NCI-H748 (cell line): ENCODE results near the gene UIMC1.

Experiments
- DNase-seq: peaks from one replicate; lab custom pipeline; 2025; ENCODE audit not compliant: unreplicated experiment; lab: John Stamatoyannopoulos, UW

The UIMC1 gene

GRCh38 chr5:176955895-176956294 lies 50.7 kb downstream of the UIMC1 start:
- DNase-seq = no peak

DNA sequence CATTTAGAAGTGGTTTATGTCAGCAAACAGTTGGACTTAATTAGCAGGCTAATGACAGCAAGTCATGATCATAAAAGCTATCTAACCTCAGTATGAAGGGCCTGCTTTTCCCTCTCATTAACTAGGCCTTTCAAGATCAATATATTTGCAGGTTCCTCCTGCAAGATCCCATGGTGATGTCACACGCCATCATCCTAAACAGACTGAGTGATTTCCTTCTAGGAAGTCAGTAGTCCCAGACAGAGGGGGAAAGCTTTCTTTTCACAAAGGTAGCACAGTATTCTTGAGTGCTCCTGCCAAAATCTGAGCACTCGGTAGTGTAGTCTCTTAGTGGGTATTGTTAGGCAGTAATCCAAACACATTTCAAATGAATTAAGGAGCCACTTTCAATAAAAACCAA lies 52.5 kb downstream of the UIMC1 start:
- no peak for DNase-seq

DNA sequence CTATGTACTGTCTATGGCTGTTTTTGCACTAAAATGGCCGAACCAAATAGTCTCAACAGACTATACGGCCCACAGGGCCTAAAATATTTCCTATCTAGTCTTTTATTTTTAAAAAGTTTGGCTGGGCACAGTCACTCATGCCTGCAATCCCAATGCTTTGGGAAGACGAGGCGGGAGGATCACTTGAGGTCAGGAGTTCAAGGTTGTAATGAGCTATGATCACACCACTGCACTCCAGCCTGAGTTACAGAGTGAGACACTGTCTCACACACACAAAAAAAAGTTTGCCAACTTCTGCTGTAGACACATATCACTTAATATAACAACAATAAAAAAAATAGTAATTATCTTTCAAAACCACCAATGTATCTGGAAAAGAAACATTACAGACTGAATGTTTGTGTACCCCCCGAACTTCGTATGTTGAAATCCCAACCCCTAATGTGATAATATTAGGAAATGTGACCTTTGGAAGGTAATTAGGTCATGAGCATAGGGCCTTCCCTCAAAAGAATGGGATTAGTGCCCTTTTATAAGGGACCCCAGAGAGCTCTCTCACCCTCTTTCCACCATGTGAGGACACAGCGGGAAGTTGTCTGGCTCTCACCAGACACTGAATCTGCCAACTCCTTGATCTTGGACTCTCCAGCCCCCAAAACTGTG lies 53.9 kb downstream of the UIMC1 start:
- DNase-seq = no peak

- no peak for DNase-seq
These were observed 58.1 kb downstream of the UIMC1 start for GRCh38 chr5:176948458-176948857.

DNA sequence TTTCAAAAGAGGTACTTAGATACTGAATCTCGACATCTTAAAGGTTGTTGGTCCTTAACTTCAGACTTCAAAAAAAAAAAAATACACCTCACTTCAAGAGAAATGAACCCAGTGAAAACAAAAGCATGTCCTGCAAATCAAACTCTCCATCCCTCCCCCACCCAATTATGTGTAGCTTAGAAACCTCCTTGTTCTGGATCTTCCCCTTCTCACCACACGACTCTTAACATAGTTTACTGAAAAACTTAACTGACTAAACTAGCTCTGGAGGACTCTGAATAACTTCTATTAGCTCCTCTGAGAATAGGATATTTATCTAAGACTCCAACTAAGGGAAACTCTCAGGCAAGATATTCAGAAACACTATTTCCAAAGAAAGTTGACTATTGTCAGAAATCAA lies 58.7 kb downstream of the UIMC1 start:
- no peak for DNase-seq

DNA sequence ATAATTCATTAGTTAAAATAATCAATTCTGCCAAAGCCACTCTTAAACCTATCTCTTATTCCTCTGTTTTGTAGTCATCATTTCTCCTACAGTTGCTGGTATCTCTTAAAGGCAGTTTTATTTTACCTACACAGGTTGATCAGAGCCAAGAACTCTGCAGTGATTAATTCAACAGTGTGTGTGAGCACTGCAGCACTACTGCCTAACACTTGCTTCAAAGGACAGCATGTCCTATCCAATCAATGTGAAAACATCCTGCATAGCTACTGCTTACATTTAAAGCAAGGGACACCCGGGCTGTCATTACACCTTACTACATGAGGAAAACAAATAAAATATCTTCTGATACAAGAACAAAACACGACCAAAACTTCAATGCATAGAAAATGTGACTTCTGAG lies 62.3 kb downstream of the UIMC1 start:
- DNase-seq = no peak

- no peak for DNase-seq
These were observed 62.8 kb downstream of the UIMC1 start for GRCh38 chr5:176943816-176944215.

- DNase-seq = no peak
These were observed 64.6 kb downstream of the UIMC1 start for GRCh38 chr5:176941951-176942350.

DNA sequence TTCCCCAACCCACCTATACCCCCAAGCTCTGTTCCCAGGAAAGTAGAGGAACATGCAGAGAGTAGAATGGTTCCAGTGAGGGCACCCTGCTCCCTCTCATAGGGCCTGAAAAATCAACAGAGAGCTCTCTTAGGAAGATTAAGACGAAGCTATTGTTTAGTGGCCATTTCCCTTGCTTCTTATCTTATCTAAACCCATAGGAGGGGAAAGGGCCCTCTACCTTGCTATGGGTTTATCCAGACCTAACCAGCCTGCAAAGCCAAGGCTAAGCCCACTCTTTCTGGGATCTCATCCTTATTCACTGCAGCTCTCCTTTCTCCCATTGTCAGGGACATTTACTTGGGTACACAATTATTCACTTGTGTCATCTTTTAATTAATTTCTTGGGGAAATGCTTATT lies 68.1 kb downstream of the UIMC1 start:
- DNase-seq = no peak

- DNase-seq = no peak
These were observed 71.6 kb downstream of the UIMC1 start for GRCh38 chr5:176935017-176935416.

DNA sequence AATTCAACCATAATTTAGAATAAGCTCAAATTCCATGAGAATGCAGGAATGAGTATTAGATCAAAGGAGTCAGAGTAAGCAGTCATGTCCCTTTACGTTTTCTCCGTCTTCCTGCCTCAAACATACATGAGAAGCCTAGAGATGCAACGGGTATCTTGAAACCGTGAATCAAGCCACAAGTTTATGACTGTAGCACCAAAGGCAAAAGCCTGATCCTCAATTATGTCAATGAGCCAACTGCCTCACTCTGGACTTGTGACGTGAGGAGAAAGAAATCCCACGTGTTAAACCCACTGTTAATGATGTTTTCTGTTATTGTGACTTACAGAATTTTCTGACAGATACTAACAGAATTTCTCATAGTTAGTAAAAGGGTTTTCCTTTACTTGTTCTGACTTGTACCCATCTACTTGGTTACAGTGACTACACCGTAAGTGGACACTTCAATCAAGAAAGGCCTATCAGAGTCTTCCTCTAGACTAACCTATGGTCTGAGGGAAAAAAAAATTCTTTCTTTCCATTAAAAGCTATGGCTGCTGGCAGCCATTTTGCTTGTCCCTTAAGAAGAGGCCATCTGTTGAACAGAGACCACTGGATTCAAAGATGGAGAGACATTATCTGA lies 72.2 kb downstream of the UIMC1 start:
- DNase-seq = no peak

GRCh38 chr5:176929654-176930053 lies 76.9 kb downstream of the UIMC1 start:
- no peak for DNase-seq

DNA sequence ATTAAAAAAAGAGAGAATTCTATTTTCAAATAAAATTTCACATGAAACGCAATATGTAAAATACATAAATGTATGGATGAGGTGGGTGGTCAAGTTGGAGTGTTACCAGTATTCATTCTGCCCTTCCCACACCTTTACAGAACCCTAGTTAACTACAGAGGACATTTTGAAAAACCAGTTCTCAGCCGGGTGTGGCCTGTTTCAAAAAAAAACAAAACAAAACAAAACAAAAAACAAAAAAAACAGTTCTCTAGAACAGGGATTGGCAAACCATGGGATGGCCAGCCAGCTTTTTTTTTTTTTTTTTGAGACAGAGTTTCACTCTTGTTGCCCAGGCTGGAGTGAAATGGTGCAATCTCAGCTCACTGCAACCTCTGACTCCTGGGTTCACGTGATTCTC lies 79.0 kb downstream of the UIMC1 start:
- DNase-seq = no peak

- no peak for DNase-seq
These were observed 83.8 kb downstream of the UIMC1 start for GRCh38 chr5:176922817-176923216.

DNA sequence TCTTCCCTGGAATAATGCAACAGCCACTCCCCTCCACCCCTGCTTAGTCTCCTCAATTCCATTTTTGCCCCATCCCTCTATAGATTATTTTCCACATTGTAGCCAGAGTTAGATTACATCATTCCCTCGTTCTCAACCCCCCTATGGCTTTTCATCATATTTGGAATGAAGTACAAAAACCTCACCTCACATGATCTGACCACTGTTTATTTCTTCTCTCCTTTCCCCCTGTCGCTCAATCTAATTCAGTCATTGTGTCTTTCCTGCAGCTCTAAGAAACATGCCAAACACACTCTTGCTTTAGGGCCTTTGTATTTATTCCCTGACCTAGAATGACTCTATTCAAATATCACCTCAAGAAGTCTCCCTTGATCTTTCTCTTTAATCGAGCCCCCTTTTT lies 84.9 kb downstream of the UIMC1 start:
- no peak for DNase-seq

DNA sequence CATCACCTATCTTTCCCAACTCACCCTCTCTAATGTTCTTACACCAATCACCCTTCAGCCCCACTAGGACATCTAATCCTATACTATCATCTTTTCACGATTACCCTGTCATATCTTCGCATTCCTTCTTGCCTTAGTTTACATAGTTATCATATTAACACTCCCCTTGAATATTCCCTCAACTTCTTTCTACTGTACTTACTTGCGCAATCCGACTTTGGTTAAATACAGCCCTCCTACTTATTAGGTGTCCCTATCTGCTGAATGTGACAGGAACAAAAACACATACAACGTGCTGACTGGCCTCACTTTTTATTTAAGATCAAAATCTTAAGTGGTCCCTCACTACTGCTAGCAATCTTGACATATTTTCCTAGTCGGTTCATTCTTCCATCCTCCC lies 88.0 kb downstream of the UIMC1 start:
- DNase-seq = no peak

DNA sequence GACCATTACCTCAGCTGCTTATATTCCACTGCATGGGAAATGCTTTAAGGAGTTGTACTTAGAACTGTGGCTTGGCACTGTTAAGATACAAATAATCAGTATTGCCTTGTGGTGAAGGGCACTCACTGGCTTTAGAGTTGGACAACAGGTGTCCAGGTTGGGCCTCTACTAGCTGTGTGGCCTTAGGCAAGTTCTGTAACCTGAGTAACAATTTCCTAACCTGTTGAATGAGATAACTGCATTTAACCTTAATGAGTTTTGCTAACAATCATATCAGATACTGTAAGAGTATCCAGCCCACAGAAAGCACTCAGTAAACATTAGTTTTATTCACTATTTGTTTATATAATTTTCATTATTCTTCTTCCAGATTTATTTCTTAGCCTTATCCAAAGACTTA lies 90.2 kb downstream of the UIMC1 start:
- no peak for DNase-seq

DNA sequence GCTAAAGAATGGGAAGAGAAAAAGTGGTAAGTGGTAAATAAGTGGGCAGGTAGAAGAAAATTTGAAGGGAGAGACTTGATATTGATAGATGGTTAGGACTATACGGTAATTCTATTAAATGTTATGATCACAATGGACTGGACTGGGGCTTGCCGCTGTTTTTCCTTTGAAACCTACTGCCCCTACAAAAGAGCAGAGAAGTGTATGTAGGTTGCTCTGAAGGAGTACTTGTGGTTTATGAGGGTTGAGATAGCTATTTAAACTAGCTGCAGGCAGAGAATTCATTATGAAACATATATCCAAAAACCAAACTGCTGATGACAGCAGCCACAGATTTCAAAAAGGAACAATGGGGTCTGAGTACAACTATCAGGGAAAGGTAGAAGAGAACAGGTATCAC lies 90.7 kb downstream of the UIMC1 start:
- DNase-seq = no peak

GRCh38 chr5:176912115-176912514 lies 94.5 kb downstream of the UIMC1 start:
- no peak for DNase-seq

DNA sequence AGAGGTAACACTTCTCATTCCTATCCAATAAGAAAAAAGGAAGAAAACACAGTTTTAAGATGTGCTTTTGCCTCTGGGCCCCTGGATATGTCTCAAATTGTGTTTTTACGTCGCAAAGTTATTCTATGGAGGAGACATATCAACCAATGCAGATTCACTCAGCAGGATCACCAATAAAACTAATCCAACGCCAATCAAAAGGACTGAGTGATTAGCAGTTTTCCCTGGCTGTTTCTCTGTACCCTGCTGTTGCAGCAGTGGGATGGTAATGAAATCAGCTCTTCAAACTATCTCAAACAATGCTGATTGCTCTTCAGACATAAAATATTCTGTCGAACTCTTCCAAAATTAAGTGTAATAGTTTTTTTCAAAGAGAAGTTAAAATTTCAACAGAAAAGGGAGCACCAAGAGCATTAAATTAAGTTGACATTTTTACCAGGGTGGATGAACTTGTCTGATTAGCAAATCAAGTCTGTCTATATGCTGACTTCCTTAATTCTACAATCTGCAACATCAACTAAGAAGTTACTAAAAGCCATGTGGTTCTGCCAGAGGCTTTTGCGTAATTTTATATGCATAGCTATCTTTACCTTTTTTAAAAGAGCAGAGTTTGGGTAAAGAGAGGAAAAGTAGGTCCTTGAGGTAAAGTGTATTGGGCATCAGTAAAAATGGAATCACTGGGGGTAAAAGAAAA lies 97.8 kb downstream of the UIMC1 start:
- DNase-seq = no peak

DNA sequence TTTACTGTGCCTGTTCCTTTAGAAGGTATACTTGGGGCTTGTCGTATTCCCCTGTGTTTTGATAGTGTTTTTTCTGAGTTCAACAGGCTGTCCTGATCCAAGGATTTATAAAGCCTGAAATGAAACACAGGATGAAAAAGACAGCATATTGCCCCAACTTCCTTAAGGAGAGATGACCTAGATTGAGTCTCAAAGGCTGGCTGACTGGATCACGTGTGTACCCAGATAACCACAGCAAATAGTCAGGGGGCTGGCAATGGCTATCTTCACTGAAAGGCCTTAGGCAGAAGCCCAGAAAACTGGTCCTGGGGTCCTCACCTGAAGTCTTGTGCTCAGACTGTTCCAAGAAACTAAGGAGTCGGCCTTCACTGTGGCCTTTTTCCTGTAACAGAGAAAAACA lies 99.8 kb downstream of the UIMC1 start:
- no peak for DNase-seq

DNA sequence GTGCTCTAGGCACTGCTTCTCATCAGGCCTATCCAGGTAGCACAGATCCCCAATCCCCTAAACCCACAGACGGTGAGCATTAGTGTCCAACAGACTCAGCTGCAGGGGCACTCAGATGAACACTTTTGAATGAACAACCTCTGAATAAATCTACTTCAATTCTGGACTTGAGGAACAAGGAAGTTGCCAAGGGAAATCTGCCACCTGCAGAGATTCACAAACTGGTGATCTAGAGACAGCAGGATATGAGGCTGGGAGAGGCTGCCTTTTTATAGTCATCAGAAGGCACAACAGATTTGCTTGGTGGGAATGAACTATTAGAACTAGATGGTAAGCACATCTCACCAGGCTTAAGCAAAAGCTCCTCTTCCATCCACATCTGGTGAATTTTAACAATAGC lies 100.5 kb downstream of the UIMC1 start:
- no peak for DNase-seq

DNA sequence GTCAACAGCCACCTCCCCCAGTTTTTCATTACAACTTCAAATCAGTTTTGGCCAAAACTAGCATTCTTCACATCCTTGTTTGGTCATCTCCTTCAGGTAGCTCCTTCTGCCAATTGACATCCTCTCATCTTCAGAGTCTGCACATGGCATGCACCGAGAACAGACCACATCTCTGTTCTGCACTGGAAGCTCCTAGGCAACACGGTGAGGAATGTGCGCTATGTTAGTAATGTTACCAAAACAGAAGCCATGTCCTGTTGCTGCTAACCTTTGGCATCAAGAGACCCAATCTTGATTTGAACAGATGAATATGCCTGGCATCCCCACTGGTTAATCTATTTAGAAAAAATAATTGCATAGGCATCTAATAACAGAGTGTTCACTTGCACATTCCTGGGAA lies 102.3 kb downstream of the UIMC1 start:
- DNase-seq = no peak
